ENCODE results near the gene OGFOD3. TPM values are rescaled to one million over a fixed set of nuclear protein-coding genes. Genes with fewer than 3 reads are reported as not detected.
"Not testable (repeated sequence)": the region's sequence is repeated elsewhere in the genome, so short reads cannot be mapped to it uniquely, and the experiment has no call there.

OGFOD3 gene
- total RNA-seq, 2 donors from 2014 or later: 21.0 to 26.8 TPM

DNA sequence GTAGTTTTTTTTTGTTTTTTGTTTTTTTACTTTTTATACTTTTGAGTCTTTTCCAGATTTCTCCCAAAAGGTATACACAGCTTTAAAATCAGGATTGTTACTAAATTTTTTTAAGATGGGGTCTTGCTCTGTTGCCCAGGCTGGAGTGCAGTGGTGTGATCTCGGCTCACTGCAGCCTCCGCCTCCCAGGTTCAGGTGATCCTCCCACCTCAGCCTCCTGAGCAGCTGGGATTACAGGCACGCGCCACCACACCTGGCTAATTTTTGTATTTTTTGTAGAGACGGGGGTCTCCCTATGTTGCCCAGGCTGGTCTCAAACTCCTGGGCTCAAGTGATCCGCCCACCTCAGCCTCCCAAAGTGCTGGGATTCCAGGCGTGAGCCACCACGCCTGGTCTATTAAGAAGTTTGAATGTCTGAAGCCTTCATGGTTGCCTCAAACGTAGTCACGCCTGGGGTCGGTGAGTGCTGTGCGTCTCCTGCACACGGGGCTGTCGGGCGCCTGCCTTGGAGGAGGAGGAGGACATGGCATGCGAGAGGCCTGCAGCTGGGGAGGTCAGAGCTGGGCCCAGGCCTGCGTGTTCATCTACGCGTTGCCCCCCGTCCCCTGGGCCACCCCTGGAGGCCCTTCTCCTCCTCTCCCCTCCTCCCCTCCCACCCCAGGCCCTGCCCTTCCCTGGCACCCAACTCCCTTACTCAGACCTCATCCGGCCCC, 36.0 kb downstream of the OGFOD3 start:
- DNase-seq (ENCODE audit: low spot score); intact Hi-C loops (cut with DNase I): not testable (repeated sequence)

- intact Hi-C loops (cut with DNase I); DNase-seq (ENCODE audit: low spot score): not testable (repeated sequence)
Observed at GRCh38 chr17:82381703-82382009, 36.7 kb downstream of the OGFOD3 start.

- intact Hi-C loops (cut with DNase I): no loop called here
- DNase-seq (ENCODE audit: low spot score): peak; percentile 12
Observed at GRCh38 chr17:82380860-82381702, 37.3 kb downstream of the OGFOD3 start.

DNA sequence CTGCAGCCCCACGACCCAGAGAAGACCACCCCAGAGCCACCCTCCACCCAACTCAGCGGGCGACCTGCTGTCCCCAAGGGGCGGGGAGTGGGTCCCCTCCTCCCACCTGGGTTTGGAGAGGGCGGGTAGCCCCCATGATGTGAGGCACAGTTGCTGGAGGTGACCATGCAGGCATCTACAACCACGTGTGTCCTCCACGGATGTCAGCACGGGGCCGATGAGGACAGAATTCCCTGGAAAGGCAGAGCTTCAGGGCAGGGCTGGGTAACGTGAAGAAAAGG, 39.7 kb downstream of the OGFOD3 start:
- no peak for DNase-seq (ENCODE audit: low spot score)
- intact Hi-C loops (cut with DNase I): no loop called here

GRCh38 chr17:82377924-82378740, 40.3 kb downstream of the OGFOD3 start:
- DNase-seq (ENCODE audit: low spot score): peak; percentile 78
- intact Hi-C loops (cut with DNase I): no loop called here

DNA sequence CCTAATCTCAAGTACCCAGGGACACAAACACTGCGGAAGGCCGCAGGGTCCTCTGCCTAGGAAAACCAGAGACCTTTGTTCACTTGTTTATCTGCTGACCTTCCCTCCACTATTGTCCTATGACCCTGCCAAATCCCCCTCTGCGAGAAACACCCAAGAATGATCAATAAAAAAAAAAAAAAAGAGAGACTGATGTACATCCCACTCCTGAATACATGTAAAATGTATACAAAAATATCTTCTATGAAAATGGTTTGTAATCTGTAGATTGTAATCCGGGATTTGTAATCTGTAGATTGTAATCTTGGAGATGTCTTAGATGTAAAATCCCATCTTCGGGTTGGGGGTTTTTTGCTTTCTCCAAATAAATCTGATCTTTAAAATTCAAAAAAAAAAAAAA, 41.1 kb downstream of the OGFOD3 start:
- intact Hi-C loops (cut with DNase I); DNase-seq (ENCODE audit: low spot score): not testable (repeated sequence)

DNA sequence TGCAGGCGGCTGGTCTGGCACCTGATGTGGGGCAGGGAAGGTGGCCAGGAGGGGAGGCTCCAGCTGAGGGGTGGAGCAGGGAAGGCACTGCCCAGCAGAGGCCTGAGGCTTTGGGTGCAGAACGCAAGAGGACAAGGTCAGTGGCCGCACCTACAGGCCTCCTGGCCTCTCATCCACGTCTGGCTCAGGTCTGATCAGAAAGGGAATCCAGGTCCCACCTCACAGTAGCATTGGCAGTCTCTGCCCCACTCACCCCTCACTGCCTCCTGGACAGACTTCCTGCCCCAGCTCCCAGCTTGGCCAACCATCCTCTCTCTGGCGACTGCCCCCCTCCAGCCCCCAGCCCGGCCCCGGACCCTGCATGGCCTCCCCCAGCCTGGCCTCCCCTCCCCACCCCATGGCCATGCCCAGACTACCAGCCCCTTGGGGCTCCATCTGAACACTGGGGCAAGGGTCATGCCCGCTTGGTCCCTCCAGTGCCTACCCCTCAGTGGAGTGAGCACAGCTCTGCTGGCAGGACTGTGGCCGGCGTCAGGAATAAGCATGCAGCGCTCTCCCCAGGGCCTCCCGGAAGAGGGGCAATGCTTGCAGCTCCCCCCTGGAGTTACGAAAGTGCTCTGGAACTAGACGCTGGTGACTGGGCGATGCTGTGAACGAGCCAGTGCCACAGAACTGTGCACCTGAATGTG, 42.2 kb downstream of the OGFOD3 start:
- DNase-seq (ENCODE audit: low spot score): peak; percentile 51
- intact Hi-C loops (cut with DNase I): no loop called here

DNA sequence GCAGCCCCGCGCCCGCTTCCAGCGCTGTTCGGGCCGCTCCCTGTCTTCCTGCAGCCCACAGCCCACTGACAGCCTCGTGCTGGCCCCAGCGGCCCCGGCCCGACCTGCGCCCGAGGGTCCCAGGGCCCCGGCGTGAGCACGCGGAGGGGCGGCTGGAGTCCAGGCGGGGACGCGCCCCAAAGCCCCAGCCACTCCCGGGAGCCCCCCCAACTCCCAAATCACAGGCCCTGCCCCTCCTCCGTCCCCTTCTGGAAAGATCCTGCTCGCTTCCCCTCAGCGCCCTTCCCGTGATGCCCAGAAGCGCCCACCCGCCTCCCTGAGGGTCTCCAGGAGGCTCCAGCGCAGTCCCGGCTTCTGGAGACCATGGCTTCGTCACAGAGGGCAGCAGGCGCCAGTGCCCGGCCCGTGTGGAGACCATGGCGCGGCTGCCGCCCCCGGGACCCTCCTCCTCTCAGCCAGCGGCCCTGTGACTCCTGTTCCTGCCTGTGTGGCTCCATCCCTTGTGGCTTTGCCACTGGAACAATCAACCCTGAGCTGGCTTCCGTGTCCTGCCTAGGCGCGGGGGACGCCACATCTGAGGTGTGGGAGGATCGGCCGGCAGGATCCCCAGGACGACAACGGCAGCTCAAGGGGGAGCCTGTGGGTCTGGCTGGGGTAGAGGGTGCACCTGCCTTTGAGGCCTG, 42.9 kb downstream of the OGFOD3 start:
- DNase-seq (ENCODE audit: low spot score): peak; percentile 72
- intact Hi-C loops (cut with DNase I): no loop called here

- intact Hi-C loops (cut with DNase I): no loop called here
- no peak for DNase-seq (ENCODE audit: low spot score)
Observed at GRCh38 chr17:82374626-82375331, 43.6 kb downstream of the OGFOD3 start.

DNA sequence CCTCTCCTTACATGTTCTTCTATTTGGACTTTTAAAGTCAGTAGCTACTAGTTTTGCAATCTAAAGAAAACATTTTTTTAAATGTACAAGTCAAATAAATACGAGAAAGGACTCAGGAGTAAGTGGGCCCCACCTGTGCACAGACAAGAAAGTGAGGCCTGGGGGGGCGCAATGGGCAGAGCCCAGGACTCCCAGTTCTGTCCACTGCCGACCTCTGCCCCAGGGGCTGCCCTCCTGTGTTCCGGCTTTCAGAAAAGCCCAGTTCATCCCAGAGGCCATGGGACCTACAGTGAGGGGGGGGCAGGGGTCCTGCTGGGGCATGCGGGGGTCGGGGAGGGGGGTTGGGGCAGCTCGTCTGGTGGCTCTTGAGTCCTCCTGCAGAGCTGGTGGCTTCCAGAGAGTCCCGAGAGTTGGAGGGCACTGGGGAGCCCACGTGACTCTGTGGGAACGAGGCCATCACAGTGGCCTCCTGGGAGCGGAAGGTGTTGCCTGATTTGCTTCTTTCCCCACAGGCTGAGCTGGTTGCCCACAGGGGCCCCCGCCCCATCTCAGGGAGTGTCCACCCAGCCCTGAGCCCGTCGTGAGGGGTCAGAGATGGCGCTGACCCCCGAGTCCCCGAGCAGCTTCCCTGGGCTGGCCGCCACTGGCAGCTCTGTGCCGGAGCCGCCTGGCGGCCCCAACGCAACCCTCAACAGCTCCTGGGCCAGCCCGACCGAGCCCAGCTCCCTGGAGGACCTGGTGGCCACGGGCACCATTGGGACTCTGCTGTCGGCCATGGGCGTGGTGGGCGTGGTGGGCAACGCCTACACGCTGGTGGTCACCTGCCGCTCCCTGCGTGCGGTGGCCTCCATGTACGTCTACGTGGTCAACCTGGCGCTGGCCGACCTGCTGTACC, 44.4 kb downstream of the OGFOD3 start:
- intact Hi-C loops (cut with DNase I): no loop called here
- DNase-seq (ENCODE audit: low spot score): no peak

- DNase-seq (ENCODE audit: low spot score); intact Hi-C loops (cut with DNase I): not testable (repeated sequence)
Observed at GRCh38 chr17:82373072-82373452, 45.3 kb downstream of the OGFOD3 start.

DNA sequence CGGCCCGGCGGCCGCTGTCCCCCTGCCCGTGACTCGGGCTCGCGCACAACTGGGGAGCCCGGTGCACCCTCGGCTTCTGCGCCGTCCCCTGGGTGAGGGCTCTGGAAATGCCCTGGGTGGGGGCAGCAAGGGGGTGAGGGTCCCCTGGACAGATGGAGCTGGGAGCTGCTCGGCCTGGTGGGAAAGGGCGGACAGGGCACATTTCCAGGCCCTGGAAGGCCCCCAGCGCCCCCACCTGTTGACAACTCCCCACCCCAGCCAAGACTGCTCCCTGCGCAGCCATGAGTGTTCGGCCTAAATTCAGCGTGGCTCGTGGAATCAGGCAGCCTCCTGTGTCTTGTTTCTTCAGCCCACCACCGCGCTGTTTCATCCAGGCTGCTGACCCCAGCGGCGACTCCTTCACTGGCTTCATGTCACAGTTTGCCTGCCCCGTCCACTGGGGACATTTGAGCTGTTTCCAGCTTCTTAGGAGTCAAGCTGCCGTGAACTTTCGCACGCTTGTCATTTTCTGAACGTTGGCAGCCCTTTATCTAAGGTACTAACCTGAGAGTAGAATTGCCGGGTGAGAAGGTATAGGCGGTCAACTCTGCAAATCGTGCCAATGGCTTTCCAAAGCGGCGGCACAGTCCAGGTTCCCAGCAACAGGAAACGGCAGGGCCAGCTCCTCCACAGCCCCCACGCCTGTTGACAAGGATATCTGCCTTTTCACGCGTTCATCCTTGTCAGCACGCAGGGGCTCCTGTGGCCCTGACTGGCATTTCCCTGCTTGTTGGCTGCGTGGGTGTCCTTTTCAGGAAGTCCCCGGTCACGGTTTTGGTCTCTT, 45.9 kb downstream of the OGFOD3 start:
- intact Hi-C loops (cut with DNase I): no loop called here
- DNase-seq (ENCODE audit: low spot score): peak; percentile 71

GRCh38 chr17:82371333-82372248, 46.8 kb downstream of the OGFOD3 start, which contains the start of gene UTS2R:
Gene UTS2R (plus strand): TSS chr17:82371765. CDS start chr17:82374325, 2,560 bp downstream.
- intact Hi-C loops (cut with DNase I): no loop called here
- peak; percentile 66 for DNase-seq (ENCODE audit: low spot score)

DNA sequence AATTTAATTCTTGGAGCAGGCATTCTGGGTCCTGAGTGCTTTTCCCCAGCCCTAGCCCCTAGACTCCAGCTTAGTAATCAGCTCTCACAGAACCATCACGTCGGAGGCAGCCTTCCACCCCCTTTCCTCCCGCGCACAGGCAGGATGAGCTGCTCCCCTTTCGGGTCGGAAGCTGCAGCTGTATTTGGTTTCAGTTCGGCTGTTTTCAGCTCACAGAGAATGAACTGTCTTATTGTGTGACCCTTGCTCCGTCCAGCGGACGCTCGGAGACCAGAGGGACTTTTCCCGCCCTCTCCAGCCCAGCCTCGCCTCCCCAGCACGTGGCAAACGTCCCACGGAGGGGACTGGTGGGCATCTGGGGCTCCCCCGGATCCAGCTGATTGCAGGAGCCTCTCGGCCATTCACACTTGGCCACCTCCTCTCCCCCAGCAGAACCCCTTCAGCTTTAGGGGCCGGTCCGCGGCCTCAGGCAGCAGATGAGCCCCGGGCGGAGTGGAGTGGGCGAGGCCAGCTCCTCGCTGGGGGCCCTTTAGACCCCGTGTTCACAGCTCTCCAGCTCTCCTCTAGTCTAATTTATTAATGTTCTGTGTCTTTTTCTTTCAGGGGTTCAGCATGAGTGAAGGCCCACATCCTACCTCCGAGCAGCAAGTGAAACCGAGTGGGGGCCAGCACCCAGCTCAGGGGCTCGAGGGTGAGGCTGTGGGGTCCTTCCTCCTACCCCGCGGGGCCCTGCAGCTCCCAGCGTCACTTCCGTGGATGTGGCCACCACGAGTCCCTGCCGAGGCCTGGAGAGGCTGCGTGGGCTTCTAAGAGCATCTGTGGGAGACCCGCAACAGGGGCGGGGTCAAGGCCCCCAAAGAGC, 47.7 kb downstream of the OGFOD3 start:
- intact Hi-C loops (cut with DNase I): no loop called here
- peak; percentile 72 for DNase-seq (ENCODE audit: low spot score)

GRCh38 chr17:82369211-82369610, 49.2 kb downstream of the OGFOD3 start:
- DNase-seq (ENCODE audit: low spot score): no peak

More at GRCh38 chr17:82369211-82369610, 49.2 kb downstream of the OGFOD3 start:
- intact Hi-C loops (cut with DNase I): no loop called here

Measured in posterior vena cava (tissue), 2 donors.